NCI-H128 (cell line): ENCODE measurements around the gene ARMC9.
"Not testable (repeated sequence)": the region's sequence is repeated elsewhere in the genome, so short reads cannot be mapped to it uniquely, and the experiment has no call there.

Source experiments
- DNase-seq: peaks from one replicate; lab custom pipeline; 2025; ENCODE audit not compliant: unreplicated experiment; lab: John Stamatoyannopoulos, UW

The ARMC9 gene

GRCh38 chr2:231284296-231284695, 85.9 kb downstream of the ARMC9 start:
- DNase-seq = no peak

GRCh38 chr2:231286964-231287363, 88.5 kb downstream of the ARMC9 start:
- DNase-seq = no peak

- no peak for DNase-seq
These were observed 89.3 kb downstream of the ARMC9 start for GRCh38 chr2:231287696-231288095.

- no peak for DNase-seq
These were observed 90.2 kb downstream of the ARMC9 start for GRCh38 chr2:231288590-231288989.

GRCh38 chr2:231290321-231291015, 92.0 kb downstream of the ARMC9 start:
- DNase-seq = no peak

- no peak for DNase-seq
These were observed 94.2 kb downstream of the ARMC9 start for GRCh38 chr2:231292472-231293134.

- no peak for DNase-seq
These were observed 94.7 kb downstream of the ARMC9 start for GRCh38 chr2:231293163-231293562.

- DNase-seq = no peak
These were observed 95.7 kb downstream of the ARMC9 start for GRCh38 chr2:231294116-231294515.

GRCh38 chr2:231294571-231295362, 96.3 kb downstream of the ARMC9 start:
- no peak for DNase-seq

GRCh38 chr2:231295363-231295655, 96.9 kb downstream of the ARMC9 start:
- no peak for DNase-seq

- no peak for DNase-seq
These were observed 98.1 kb downstream of the ARMC9 start for GRCh38 chr2:231296401-231296974.

- no peak for DNase-seq
These were observed 98.9 kb downstream of the ARMC9 start for GRCh38 chr2:231297108-231297908.

GRCh38 chr2:231298091-231298490, 99.7 kb downstream of the ARMC9 start:
- DNase-seq = no peak

- DNase-seq = no peak
These were observed 100.8 kb downstream of the ARMC9 start for GRCh38 chr2:231299267-231299666.

GRCh38 chr2:231300020-231300721, 101.7 kb downstream of the ARMC9 start:
- no peak for DNase-seq

- DNase-seq = no peak
These were observed 102.3 kb downstream of the ARMC9 start for GRCh38 chr2:231300722-231301076.

GRCh38 chr2:231304259-231304658, 105.8 kb downstream of the ARMC9 start:
- not testable (repeated sequence) for DNase-seq

GRCh38 chr2:231305221-231305620, 106.8 kb downstream of the ARMC9 start:
- no peak for DNase-seq

- no peak for DNase-seq
These were observed 108.5 kb downstream of the ARMC9 start for GRCh38 chr2:231306791-231307393.

GRCh38 chr2:231308219-231308618, 109.8 kb downstream of the ARMC9 start:
- DNase-seq = no peak
